K562 (cell line): ENCODE data around the gene CLHC1. TPM values are rescaled to one million over a fixed set of nuclear protein-coding genes. Genes with fewer than 3 reads are reported as not detected.

Experiments
- BMI1 ChIP-seq: fragments of 150-350 bp; IDR thresholded peaks from 2 replicates; pipeline ENCODE4 v1.6.1; 2014; ENCODE audit warnings: low read length
- CBFA2T2 ChIP-seq: fragments of 450-650 bp; conservative IDR thresholded peaks from 2 replicates; pipeline ENCODE4 v1.6.1; 2017; ENCODE audit warnings: mild to moderate bottlenecking
- CCAR2 ChIP-seq: fragments of 200-400 bp; formaldehyde crosslinking; IDR thresholded peaks from 2 replicates; pipeline ENCODE4 v1.6.1; 2017; ENCODE audit warnings: mild to moderate bottlenecking, low read depth, low read length
- DMBX1 ChIP-seq: fragments of 250-450 bp; sonication (Bioruptor Pico); IDR thresholded peaks from 2 replicates; pipeline ENCODE4 v1.8.0; 2022; ENCODE audit warnings: inconsistent platforms, mild to moderate bottlenecking, moderate library complexity, borderline replicate concordance
- ELF1 ChIP-seq: fragments of 200-800 bp; sonication (Bioruptor generic); IDR thresholded peaks from 2 replicates; pipeline ENCODE4 v1.6.1; 2016; ENCODE audit warnings: missing genetic modification characterization, missing compliant biosample characterization
- MXD1 ChIP-seq: fragments of 250-450 bp; sonication (Bioruptor Pico); IDR thresholded peaks from 2 replicates; pipeline ENCODE4 v1.8.0; 2021; ENCODE audit warnings: borderline replicate concordance, mild to moderate bottlenecking, moderate library complexity; ENCODE audit not compliant: poor library complexity, severe bottlenecking
- NELFE ChIP-seq: IDR thresholded peaks from 2 replicates; pipeline ENCODE4 v1.6.1; 2011; ENCODE audit warnings: mild to moderate bottlenecking; ENCODE audit not compliant: insufficient read depth, insufficient read length
- PRPF4 ChIP-seq: fragments of 200-400 bp; formaldehyde crosslinking; IDR thresholded peaks from one replicate; pipeline ENCODE4 v1.6.1; 2017; ENCODE audit warnings: low read length, low read depth, mild to moderate bottlenecking; ENCODE audit not compliant: insufficient read depth, poor library complexity, severe bottlenecking
- PTTG1 ChIP-seq: fragments of 450-650 bp; IDR thresholded peaks from 2 replicates; pipeline ENCODE4 v1.6.1; 2016; ENCODE audit warnings: low read depth, mild to moderate bottlenecking, missing genetic modification characterization, missing compliant biosample characterization
- RFX1 ChIP-seq: fragments of 450-650 bp; IDR thresholded peaks from 2 replicates; pipeline ENCODE4 v1.6.1; 2016; ENCODE audit warnings: mild to moderate bottlenecking, moderate library complexity
- SMAD2 ChIP-seq: fragments of 150-350 bp; IDR thresholded peaks from 2 replicates; pipeline ENCODE4 v1.6.1; 2014; ENCODE audit warnings: low read depth, mild to moderate bottlenecking, low read length
- STAT5A ChIP-seq: IDR thresholded peaks from 2 replicates; pipeline ENCODE4 v1.6.1; 2012; ENCODE audit warnings: low read length, inconsistent platforms, borderline replicate concordance
- TFAM ChIP-seq: fragments of 250-450 bp; sonication (Bioruptor Pico); conservative IDR thresholded peaks from 2 replicates; pipeline ENCODE4 v1.5.0; 2021; ENCODE audit warnings: mild to moderate bottlenecking, moderate library complexity
- TSC22D4 ChIP-seq: fragments of 450-650 bp; IDR thresholded peaks from 2 replicates; pipeline ENCODE4 v1.6.1; 2016; ENCODE audit warnings: missing genetic modification characterization, missing biosample characterization, control low read depth
- ZFP30 ChIP-seq: fragments of 250-450 bp; sonication (Bioruptor Pico); IDR thresholded peaks from 2 replicates; pipeline ENCODE4 v1.8.0; 2022; ENCODE audit warnings: moderate library complexity, mild to moderate bottlenecking, inconsistent platforms, borderline replicate concordance
- ZFPM2 ChIP-seq: fragments of 250-450 bp; sonication (Bioruptor Pico); IDR thresholded peaks from 2 replicates; pipeline ENCODE4 v1.5.1; 2022; ENCODE audit warnings: mild to moderate bottlenecking
- ZNF282 ChIP-seq: sonication (generic); formaldehyde crosslinking; IDR thresholded peaks from 2 replicates; pipeline ENCODE4 v1.8.1; 2023; ENCODE audit warnings: missing genetic modification reagents
- ZNF551 ChIP-seq: fragments of 250-450 bp; sonication (Bioruptor Pico); IDR thresholded peaks from 2 replicates; pipeline ENCODE4 v1.5.0; 2021; ENCODE audit warnings: mild to moderate bottlenecking, moderate library complexity
- ZNF592 ChIP-seq: fragments of 450-650 bp; IDR thresholded peaks from 2 replicates; pipeline ENCODE4 v1.6.1; 2017; ENCODE audit warnings: antibody characterized with exemption, mild to moderate bottlenecking
- ZNF75A ChIP-seq: fragments of 450-650 bp; formaldehyde crosslinking; IDR thresholded peaks from 2 replicates; pipeline ENCODE4 v1.4.0; 2020; ENCODE audit warnings: mild to moderate bottlenecking
- polyA plus RNA-seq, 8 experiments: library from polyadenylated mRNA; depleted of rRNA in 4 of 8; stranded (reverse) in 5 of 8; unstranded in 3 of 8; fragments of >200 nt; fragmentation: Nextera tagmentation in 2 of 8; fragmentation: Illumina TruSeq in 1 of 8; extraction: Ambion mirVana in 2 of 8; extraction: Trizol in 1 of 8; gene quantifications; 2 replicates each; pipeline versions ENCODE4 v1.2.1 to v1.2.3, GENCODE V29; 2011 to 2014; ENCODE audit warnings: inconsistent platforms in 1 of 8, missing spikeins in 1 of 8
- total RNA-seq, 7 experiments: library from RNA; depleted of rRNA in 6 of 7; stranded (reverse); fragments of >200 nt in 6 of 7; fragmentation: Illumina TruSeq in 2 of 7; extraction: Trizol in 2 of 7; gene quantifications; 2 replicates each; pipeline versions ENCODE4 v1.2.1 to v1.2.3, GENCODE V29; 2011 to 2021; ENCODE audit warnings: low replicate concordance in 1 of 7
- TF ChIP-seq, protein P1 (sequence below): conservative IDR thresholded peaks from 2 replicates; pipeline ENCODE4 v1.6.1; 2011; ENCODE audit warnings: low read depth, mild to moderate bottlenecking, low read length; ENCODE audit not compliant: control insufficient read depth
- TF ChIP-seq, protein P2 (sequence below): IDR thresholded peaks from 2 replicates; pipeline ENCODE4 v1.6.1; 2011; ENCODE audit not compliant: insufficient read length; ENCODE audit errors: extremely low read depth

CLHC1 gene
- total and polyA plus RNA-seq, 9 of the 15 experiments (the other 6 are each of a cell fraction or from before 2014, with no cell fraction given): 3.7 to 14.3 (median 8.6) TPM

DNA sequence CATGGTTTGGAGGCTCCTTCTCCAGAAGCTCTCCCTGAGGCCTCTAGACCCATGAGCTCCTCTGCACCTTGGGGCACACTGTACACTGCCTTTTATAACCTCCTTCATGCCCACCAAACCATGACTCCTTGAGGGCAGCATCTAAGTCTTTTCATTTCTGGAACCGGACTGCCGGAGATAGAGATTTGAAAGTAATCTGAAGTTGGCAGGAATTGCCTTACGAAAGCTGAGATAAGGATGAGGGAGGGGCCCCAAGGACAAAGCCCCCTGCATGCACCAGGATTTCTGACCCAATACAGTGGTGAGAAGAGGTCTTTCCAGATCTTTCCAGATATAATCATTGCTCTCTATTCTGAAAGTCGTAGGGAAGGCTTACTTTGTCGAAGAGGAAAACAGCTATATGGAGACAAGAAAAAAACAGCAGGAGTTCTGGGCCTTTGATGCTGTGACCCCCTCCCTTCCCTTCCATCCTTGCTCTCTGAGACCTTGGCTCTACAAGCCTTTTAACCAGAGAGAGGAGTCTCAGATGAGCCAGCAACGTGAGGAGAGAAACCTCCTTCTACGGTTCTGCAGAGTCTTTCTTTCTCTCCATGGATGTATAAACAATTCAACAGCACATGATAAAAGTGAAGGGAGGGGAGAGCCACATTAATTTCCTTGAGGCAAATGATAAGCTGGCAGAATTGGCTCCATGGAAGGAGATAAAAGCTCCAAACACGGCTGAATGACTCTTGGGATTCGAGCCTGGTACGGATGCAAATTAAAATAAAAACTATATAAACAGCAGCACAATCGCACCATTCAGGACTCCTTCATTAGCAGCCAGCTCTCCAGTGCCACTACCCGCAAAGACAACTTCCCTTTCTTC, 93.8 kb downstream of the CLHC1 start (continued):
- no peak for TF ChIP-seq PTTG1
- 0 out of 2 replicates have a peak, but pooled peaks have one; percentile 31 for TF ChIP-seq CBFA2T2
- no peak for TF ChIP-seq NELFE
- no peak for TF ChIP-seq PRPF4
- no peak for TF ChIP-seq ZNF551
- TF ChIP-seq RFX1: no peak
- TF ChIP-seq ZNF75A (CRISPR knock-in tag): no peak
- TF ChIP-seq ZNF282 (CRISPR knock-in tag): no peak
- TF ChIP-seq, protein P1, sequence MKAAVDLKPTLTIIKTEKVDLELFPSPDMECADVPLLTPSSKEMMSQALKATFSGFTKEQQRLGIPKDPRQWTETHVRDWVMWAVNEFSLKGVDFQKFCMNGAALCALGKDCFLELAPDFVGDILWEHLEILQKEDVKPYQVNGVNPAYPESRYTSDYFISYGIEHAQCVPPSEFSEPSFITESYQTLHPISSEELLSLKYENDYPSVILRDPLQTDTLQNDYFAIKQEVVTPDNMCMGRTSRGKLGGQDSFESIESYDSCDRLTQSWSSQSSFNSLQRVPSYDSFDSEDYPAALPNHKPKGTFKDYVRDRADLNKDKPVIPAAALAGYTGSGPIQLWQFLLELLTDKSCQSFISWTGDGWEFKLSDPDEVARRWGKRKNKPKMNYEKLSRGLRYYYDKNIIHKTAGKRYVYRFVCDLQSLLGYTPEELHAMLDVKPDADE: no peak
- no peak for TF ChIP-seq SMAD2
- TF ChIP-seq, protein P2, sequence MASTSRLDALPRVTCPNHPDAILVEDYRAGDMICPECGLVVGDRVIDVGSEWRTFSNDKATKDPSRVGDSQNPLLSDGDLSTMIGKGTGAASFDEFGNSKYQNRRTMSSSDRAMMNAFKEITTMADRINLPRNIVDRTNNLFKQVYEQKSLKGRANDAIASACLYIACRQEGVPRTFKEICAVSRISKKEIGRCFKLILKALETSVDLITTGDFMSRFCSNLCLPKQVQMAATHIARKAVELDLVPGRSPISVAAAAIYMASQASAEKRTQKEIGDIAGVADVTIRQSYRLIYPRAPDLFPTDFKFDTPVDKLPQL: no peak
- no peak for TF ChIP-seq ZFP30
- no peak for TF ChIP-seq TSC22D4 (tag)
- no peak for TF ChIP-seq ELF1
- TF ChIP-seq BMI1: no peak
- no peak; the same call in 1 of the 2 replicates for TF ChIP-seq STAT5A
- TF ChIP-seq CCAR2: no peak
- no peak for TF ChIP-seq TFAM (CRISPR knock-in tag)
- TF ChIP-seq MXD1 (CRISPR knock-in tag): no peak
- no peak for TF ChIP-seq ZFPM2 (CRISPR knock-in tag)
- peak; percentile 63; the same call in 1 of the 2 replicates for TF ChIP-seq DMBX1
- peak; percentile 48; the same call in 1 of the 2 replicates for TF ChIP-seq ZNF592
